B cell (primary cell): ENCODE measurements around the gene SMC6. TPM values are rescaled to one million over a fixed set of nuclear protein-coding genes. Genes with fewer than 3 reads are reported as not detected.

Experiments
- ATAC-seq: fragments of 200-7000 bp; cut with Tn5 transposase; one replicate; pipeline ENCODE4 v1.10.0; 2021; ENCODE audit warnings: low read depth, mild to moderate bottlenecking, moderate number of reproducible peaks, moderate library complexity
- CTCF ChIA-PET: fragments of 350-600 bp; sonication (Branson Sonifier 250); formaldehyde crosslinking; loops from one replicate; lab custom pipeline; 2021; ENCODE audit warnings: antibody characterized with exemption, inconsistent platforms; lab: Charles Lee
- POLR2A ChIA-PET: fragments of 350-600 bp; sonication (Branson Sonifier 250); formaldehyde crosslinking; loops from one replicate; lab custom pipeline; 2021; ENCODE audit warnings: antibody characterized with exemption; lab: Charles Lee
- DNase-seq: peaks from one replicate; pipeline ENCODE4 v3.0.0; 2013
- H2AFZ ChIP-seq: 2 replicates; pipeline ENCODE4 v1.6.1; 2012; ENCODE audit warnings: mild to moderate bottlenecking, low read depth, low read length; ENCODE audit not compliant: insufficient read depth, poor library complexity, severe bottlenecking
- H3K27ac ChIP-seq, 2 donors: 1 replicate in 1 of 2; 2 replicates in 1 of 2; pipeline ENCODE4 v1.5.1; 2012 to 2013; ENCODE audit warnings: low read length in 2 of 2, mild to moderate bottlenecking in 2 of 2, moderate library complexity in 1 of 2
- H3K27me3 ChIP-seq, 4 experiments: fragments of 200-600 bp in 1 of 4; sonication (generic) in 1 of 4; replicated peaks in 1 of 4; 1 replicate in 2 of 4; 2 replicates in 2 of 4; pipeline versions ENCODE4 v1.6.1 to v1.7.0; 2013 to 2016; ENCODE audit warnings: low read length in 3 of 4, mild to moderate bottlenecking in 2 of 4, mixed read lengths in 1 of 4, moderate library complexity in 1 of 4; ENCODE audit not compliant: insufficient read depth in 4 of 4, control insufficient read depth in 3 of 4; ENCODE audit errors: control extremely low read depth in 1 of 4
- H3K36me3 ChIP-seq, 2 experiments: replicated peaks in 1 of 2; 1 replicate in 1 of 2; 2 replicates in 1 of 2; pipeline versions ENCODE4 v1.6.1 to v1.7.1; 2013; ENCODE audit warnings: low read length in 1 of 2; ENCODE audit not compliant: insufficient read depth in 2 of 2, control insufficient read depth in 1 of 2; ENCODE audit errors: control extremely low read depth in 1 of 2, extremely low read depth in 1 of 2
- H3K4me1 ChIP-seq, 2 donors: fragments of 200-600 bp in 1 of 2; sonication (generic) in 1 of 2; 1 replicate in 1 of 2; 2 replicates in 1 of 2; pipeline versions ENCODE4 v1.5.1 to v1.6.1; 2013 to 2017; ENCODE audit warnings: low read length in 2 of 2; ENCODE audit not compliant: control insufficient read depth in 2 of 2, insufficient read depth in 2 of 2
- H3K4me2 ChIP-seq: replicated peaks from 2 replicates; pipeline ENCODE3; 2012; ENCODE audit warnings: mild to moderate bottlenecking, low read depth, low read length; ENCODE audit not compliant: poor library complexity, severe bottlenecking
- H3K4me3 ChIP-seq, 5 experiments: fragments of 200-600 bp in 1 of 5; sonication (generic) in 1 of 5; 1 replicate in 3 of 5; 2 replicates in 2 of 5; pipeline versions ENCODE4 v1.5.1 to v1.7.0; 2011 to 2016; ENCODE audit warnings: low read length in 4 of 5, mild to moderate bottlenecking in 4 of 5, low read depth in 2 of 5, control low read depth in 1 of 5, moderate library complexity in 1 of 5; ENCODE audit not compliant: insufficient read depth in 1 of 5; ENCODE audit errors: control extremely low read depth in 1 of 5, extremely low read depth in 1 of 5
- H3K79me2 ChIP-seq: fragments of 200-600 bp; sonication (generic); one replicate; pipeline ENCODE4 v1.6.0; 2016; ENCODE audit warnings: low read length; ENCODE audit not compliant: control insufficient read depth, insufficient read depth
- H3K9ac ChIP-seq: fragments of 200-600 bp; sonication (generic); 2 replicates; pipeline ENCODE4 v1.6.1; 2017; ENCODE audit warnings: mild to moderate bottlenecking, low read length, moderate library complexity
- H3K9me3 ChIP-seq, 3 donors: one replicate each; pipeline versions ENCODE4 v1.6.1 to v1.7.1; 2013; ENCODE audit warnings: low read length in 2 of 3; ENCODE audit not compliant: control insufficient read depth in 2 of 3, insufficient read depth in 1 of 3; ENCODE audit errors: control extremely low read depth in 1 of 3
- H4K20me1 ChIP-seq: 2 replicates; pipeline ENCODE4 v1.6.0; 2012; ENCODE audit warnings: mild to moderate bottlenecking, low read length; ENCODE audit not compliant: insufficient read depth, control insufficient read depth, poor library complexity, severe bottlenecking
- H3K27ac Mint-ChIP-seq: one replicate; pipeline ENCODE4 v1.8.0; 2021; ENCODE audit warnings: mixed read lengths
- H3K27me3 Mint-ChIP-seq: one replicate; pipeline ENCODE4 v1.8.0; 2021; ENCODE audit warnings: mixed read lengths
- H3K4me1 Mint-ChIP-seq: one replicate; pipeline ENCODE4 v1.8.0; 2021; ENCODE audit warnings: mixed read lengths
- H3K4me3 Mint-ChIP-seq: one replicate; pipeline ENCODE4 v1.8.0; 2021; ENCODE audit warnings: mixed read lengths
- H3K9me3 Mint-ChIP-seq: one replicate; pipeline ENCODE4 v1.8.0; 2022; ENCODE audit warnings: mixed read lengths; ENCODE audit not compliant: insufficient read depth
- CTCF ChIP-seq: fragments of 200-600 bp; IDR thresholded peaks from one replicate; pipeline ENCODE4 v1.8.0; 2022; ENCODE audit warnings: antibody characterized with exemption, mild to moderate bottlenecking
- EZH2 ChIP-seq: IDR thresholded peaks from 2 replicates; pipeline ENCODE4 v1.6.1; 2012; ENCODE audit warnings: borderline replicate concordance, low read depth, mild to moderate bottlenecking, moderate library complexity, low read length; ENCODE audit not compliant: insufficient read depth, poor library complexity, severe bottlenecking
- WGBS: methylation state at CpG from one replicate; pipeline ENCODE4 v1.1.5; 2013; ENCODE audit warnings: missing lambda C conversion rate; ENCODE audit not compliant: insufficient coverage; 5-methylcytosine and 5-hydroxymethylcytosine counted together
- intact Hi-C: fragments of 100-400 bp; cut with micrococcal nuclease; formaldehyde crosslinking; loops from one replicate; pipeline ENCODE4 v1.10.0; 2022
- polyA plus RNA-seq: library from polyadenylated mRNA; depleted of rRNA; stranded (reverse); fragments of >200 nt; gene quantifications from 2 replicates; pipeline ENCODE4 v1.2.3, GENCODE V29; 2012
- total RNA-seq, 2 donors: library from RNA; stranded (reverse); fragments of 120-200 nt in 1 of 2; gene quantifications; 1 replicate in 1 of 2; 2 replicates in 1 of 2; pipeline versions ENCODE4 v1.2.3 to v1.2.4, GENCODE V29; 2013 to 2022

The SMC6 gene
- total and polyA plus RNA-seq, 2 donors (not counting 1 experiment from before 2014, with no cell fraction given), result 27.2 to 111 TPM

- Mint-ChIP-seq H3K27me3 (no peaks in the 10 kb centered on the region), H3K9me3 (no peaks in the 10 kb centered on the region), H3K27ac (no peak overlapping the region), H3K4me1 (no peaks in the 10 kb centered on the region), H3K4me3 (no peak overlapping the region)
- Histone ChIP-seq H3K36me3 (no peaks in the 10 kb centered on the region), H2AFZ (no peak overlapping the region), H4K20me1 (no peaks in the 10 kb centered on the region), H3K4me2 (no peak overlapping the region), H3K9ac (no peak overlapping the region), H3K4me3 (no peak overlapping the region), H3K27me3 (no peaks in the 10 kb centered on the region), H3K9me3 (no peaks in the 10 kb centered on the region), H3K27ac (no peak overlapping the region), H3K4me1 (no peaks in the 10 kb centered on the region), H3K79me2 (no peaks in the 10 kb centered on the region)
- 100% methylated on average over 1 of the region's 3 CpGs for WGBS
- no peak for DNase-seq
- intact Hi-C loops, result no loop called here
- TF ChIP-seq EZH2 (no peak), CTCF (no peak)
- CTCF ChIA-PET, result no interaction called here
- no peak for ATAC-seq
- POLR2A ChIA-PET, result no interaction called here
Measured at GRCh38 chr2:17636257-17636656, 117.4 kb downstream of the SMC6 start.

GRCh38 chr2:17634997-17635396, 118.6 kb downstream of the SMC6 start:
- CTCF ChIA-PET, result no interaction called here
- intact Hi-C loops, result no loop called here
- H3K4me3 ChIP-seq, result no peak overlapping the region
- H3K27ac ChIP-seq, result no peak overlapping the region
- H3K27me3 ChIP-seq, result no peaks in the 10 kb centered on the region
- POLR2A ChIA-PET, result no interaction called here
- 100% methylated on average over 4 of the region's 4 CpGs for WGBS
- Mint-ChIP-seq H3K4me1 (no peaks in the 10 kb centered on the region), H3K27ac (no peak overlapping the region), H3K4me3 (no peak overlapping the region), H3K27me3 (no peaks in the 10 kb centered on the region), H3K9me3 (no peaks in the 10 kb centered on the region)
- no peak overlapping the region for H3K9ac ChIP-seq
- no peaks in the 10 kb centered on the region for H3K4me1 ChIP-seq
- no peak overlapping the region for H2AFZ ChIP-seq
- ATAC-seq, result no peak
- no peak for DNase-seq
- no peak overlapping the region for H3K4me2 ChIP-seq
- no peaks in the 10 kb centered on the region for H3K79me2 ChIP-seq
- no peaks in the 10 kb centered on the region for H3K9me3 ChIP-seq
- no peaks in the 10 kb centered on the region for H4K20me1 ChIP-seq
- no peaks in the 10 kb centered on the region for H3K36me3 ChIP-seq
- TF ChIP-seq CTCF, result no peak
- no peak for TF ChIP-seq EZH2
